Myometrial cell (primary cell): Measurements from ENCODE around the gene ASXL3. TPM values are rescaled to one million over a fixed set of nuclear protein-coding genes. Genes with fewer than 3 reads are reported as not detected.

Source experiments
- total RNA-seq: library from RNA; depleted of rRNA; stranded (reverse); fragments of >200 nt; gene quantifications from 2 replicates; pipeline ENCODE4 v1.2.3, GENCODE V29; 2015

ASXL3 gene
- 0.35 TPM in 1 of 2 replicates, not detected in the other for total RNA-seq

GRCh38 chr18:33577685-33578517, at the start of gene ASXL3:
ASXL3 (plus strand) TSS chr18:33578219; CDS start chr18:33578632, 413 bp downstream.

Other genes starting within 250 kb of the ASXL3 start
- 0.89 and 2.0 TPM in 2 replicates for gene CCDC178, start 137.5 kb upstream of the ASXL3 start, total RNA-seq